GM18502 (cell line): Measurements from ENCODE around the gene PIM3.
"Not testable (repeated sequence)": the region's sequence is repeated elsewhere in the genome, so short reads cannot be mapped to it uniquely, and the experiment has no call there.

Experiments
- ATAC-seq: cut with Tn5 transposase; IDR thresholded peaks from one replicate; pipeline ENCODE4 v1.9.1; 2021; ENCODE audit warnings: mild to moderate bottlenecking; ENCODE audit not compliant: unreplicated experiment, poor library complexity

PIM3 gene

DNA sequence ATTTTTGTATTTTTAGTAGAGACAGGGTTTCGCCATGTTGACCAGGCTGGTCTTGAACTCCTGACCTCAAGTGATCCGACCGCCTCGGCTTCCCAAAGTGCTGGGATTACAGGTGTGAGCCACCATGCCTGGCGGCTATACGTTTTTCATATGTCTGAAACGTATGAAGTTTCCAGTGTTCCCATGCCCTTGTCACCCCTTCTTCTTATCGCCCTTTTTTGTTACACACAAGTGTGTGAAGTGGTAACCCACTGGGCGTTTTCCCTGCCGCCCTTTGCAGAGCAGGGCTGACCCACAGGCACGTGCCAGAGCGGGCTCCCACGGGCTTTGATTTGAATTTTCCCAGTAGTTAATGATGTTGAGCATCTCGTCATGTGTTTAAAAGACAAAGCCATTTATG is 17.0 kb downstream of the PIM3 start:
- ATAC-seq: no peak

DNA sequence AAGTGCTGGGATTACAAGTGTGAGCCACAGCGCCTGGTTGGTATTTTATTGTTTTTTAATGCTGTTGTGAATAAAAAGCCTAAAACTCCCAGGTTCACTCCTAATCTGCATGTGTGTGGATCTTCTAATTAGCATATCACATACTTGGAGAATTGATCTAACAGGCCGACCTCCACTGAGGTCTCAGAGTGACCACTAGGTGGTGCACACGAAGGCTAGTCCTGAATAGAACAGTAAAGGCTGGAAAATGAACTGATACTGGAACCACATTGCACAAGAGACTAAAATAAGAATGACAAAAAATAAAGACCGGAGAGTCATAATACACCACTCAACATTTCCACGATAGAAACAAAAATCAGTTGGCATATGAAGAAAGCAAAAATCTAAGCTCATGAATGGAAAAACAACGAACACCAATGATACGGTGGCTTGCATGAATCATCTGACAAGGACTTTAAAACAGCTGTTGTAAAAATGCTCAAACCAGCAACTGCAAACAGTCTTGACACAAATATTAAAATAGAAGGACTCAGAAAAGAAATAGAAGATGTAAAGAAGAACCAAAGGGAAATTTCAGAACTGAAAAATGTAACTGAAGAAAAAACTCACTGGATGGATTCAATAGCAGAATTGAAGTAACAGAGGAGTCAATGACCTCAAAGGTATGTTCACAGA is 19.2 kb downstream of the PIM3 start:
- no peak for ATAC-seq

GRCh38 chr22:49981799-49982198 is 21.2 kb downstream of the PIM3 start:
- ATAC-seq: not testable (repeated sequence)

DNA sequence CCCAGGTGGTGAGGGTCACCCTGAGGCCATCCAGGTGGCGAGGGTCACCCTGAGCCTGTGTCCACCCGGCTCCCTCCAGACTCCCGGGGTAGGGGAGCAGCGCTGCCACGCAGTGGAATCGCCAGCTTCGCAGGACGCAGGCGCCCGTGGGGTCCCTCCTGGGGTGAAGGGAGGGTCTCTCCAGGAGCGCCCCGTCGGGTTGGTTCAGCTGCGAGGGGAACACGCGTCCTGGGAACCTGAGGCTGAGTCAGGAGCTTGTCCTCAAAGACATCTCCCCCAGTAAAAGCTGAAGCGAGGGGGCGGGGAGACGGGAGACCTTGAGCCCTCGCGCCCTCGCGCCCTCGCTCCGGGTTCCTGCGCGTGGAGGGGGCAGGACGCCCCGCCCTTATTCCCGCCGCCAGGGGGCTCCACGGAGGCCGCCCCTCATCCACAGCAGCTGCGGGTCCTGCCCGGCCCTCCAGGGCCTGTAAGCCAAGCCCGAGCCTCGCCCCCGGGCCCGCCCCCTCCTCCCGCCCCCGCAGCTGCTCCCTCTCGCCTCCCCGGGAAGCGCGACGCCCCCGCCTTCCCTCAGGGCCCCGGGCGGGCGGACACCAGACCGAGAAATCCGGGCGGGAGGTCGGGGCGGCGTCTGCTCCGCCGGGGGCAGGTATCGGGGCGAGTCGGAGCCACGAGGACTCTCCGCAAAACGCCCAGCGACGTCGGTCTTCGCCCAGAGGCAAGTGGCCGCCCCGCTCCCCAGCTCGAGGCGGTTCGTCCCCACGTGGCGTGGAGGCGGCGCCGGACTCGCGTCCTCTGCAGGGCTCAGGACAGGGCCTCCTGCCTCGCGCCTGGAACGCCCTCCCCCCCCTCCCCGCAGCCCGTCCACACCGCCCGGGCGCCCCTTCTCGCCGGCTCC is 22.8 kb downstream of the PIM3 start:
- no peak for ATAC-seq

GRCh38 chr22:49986325-49986724 is 25.8 kb downstream of the PIM3 start:
- no peak for ATAC-seq

- ATAC-seq: not testable (repeated sequence)
Measured at GRCh38 chr22:49989826-49990225, 29.3 kb downstream of the PIM3 start.

- no peak for ATAC-seq
Measured at GRCh38 chr22:49991167-49991566, 30.6 kb downstream of the PIM3 start.

GRCh38 chr22:49991907-49992533 is 31.4 kb downstream of the PIM3 start:
- no peak for ATAC-seq

GRCh38 chr22:49992921-49993648 is 32.5 kb downstream of the PIM3 start:
- ATAC-seq: no peak

DNA sequence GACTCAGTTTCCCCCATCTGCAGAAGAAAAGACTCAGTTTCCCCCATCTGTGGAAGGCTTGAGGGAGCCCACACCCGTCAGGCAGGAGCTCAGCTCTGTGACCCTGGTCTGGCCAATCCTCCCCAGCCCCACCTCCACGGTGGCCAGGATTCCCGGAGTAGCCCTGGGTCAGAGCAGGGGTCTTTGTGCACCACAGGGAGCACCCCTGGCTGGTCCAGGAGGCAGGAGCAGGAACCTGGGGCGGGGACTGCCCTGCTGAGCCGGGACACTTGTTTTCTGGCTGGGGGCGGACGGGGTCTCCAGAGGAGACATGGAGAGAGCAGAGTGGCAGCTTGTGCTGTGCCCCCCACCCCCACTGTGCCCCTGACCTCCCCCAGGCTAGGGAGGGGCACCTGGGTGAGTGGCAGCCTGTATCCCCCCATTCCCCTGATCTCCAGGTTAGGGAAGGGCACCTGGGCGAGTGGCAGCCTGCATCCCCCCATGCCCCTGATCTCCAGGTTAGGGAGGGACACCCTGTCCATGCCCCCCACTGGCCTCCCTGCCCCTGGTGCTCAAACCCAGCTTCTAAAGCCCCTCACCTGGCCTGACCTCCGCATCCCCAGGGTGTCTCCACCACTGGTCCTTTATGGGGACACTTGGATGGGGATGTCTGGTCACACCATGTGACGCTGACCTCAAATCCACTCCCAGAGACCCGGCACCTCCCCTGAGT is 33.2 kb downstream of the PIM3 start:
- ATAC-seq: no peak

DNA sequence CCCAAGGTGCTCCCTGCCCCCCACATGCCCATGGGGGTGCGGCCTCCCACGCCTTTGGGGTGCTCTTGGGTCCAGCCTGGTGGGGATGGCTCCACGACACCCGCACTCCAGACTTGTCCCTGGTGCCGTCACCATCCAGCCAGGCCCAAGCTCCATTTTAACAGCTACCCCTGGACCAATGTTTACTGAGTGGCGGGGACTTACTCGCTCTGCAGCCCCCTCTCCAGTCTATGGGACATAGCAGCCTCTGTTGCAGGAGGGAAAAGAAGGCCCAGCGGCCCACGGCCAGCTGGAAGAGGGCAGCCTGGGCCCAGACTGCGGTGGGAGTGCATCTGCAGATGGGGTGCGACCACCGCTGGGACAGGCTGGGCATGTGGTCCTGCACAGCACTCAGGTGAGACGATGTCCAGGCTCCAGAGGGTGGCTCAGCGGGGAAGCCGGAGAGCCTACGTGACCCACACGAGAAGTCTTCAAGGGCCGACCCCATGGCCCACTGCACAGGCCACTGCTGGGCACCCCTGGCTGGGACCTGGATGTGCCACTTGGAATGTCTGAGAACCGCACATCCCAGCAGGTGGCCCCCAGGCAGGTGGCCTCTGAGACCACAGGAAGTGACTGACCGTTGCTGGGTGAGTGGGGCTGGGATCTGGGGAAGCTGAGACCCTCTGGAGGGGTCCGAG is 33.9 kb downstream of the PIM3 start:
- ATAC-seq: no peak

DNA sequence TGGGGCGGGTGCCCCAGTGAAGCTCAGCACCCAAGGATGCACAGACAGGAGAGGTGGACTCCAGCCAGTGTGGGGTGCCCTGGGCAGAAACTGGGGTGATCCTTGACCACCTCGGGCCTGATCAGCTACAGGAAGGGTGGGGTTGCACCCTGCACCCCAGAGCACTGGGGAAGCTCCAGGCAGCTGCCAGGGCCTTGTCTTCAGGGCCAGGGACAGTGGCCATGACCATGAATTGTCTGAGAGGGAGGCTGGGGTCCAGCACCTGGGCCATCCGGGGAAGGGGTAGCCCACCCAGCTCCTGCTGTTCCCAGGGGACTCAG is 34.4 kb downstream of the PIM3 start:
- ATAC-seq: no peak

- ATAC-seq: no peak
Measured at GRCh38 chr22:49995361-49996118, 35.0 kb downstream of the PIM3 start.

DNA sequence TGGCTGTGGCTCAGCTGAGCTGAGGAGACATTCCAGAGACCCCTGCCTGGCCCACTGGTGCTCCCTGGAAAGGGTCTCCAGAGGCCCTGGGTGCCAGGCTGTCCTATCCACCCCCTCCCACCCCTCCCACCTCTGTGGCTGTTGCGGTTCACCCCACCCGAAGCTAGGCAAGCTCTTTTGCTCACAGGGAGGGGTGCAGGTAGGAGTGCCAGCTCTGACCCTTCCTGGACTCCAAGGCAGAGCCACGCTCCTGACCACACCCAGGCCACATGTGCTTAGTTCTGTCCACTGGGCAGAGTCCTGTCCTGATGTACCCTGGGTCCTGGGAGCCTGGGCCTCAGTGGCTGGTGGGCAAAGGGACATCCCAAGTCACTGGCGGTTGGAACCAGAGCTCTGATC is 35.5 kb downstream of the PIM3 start:
- no peak for ATAC-seq

GRCh38 chr22:49996518-49997250 is 36.1 kb downstream of the PIM3 start:
- no peak for ATAC-seq

GRCh38 chr22:49997251-49997599 is 36.7 kb downstream of the PIM3 start:
- no peak for ATAC-seq

DNA sequence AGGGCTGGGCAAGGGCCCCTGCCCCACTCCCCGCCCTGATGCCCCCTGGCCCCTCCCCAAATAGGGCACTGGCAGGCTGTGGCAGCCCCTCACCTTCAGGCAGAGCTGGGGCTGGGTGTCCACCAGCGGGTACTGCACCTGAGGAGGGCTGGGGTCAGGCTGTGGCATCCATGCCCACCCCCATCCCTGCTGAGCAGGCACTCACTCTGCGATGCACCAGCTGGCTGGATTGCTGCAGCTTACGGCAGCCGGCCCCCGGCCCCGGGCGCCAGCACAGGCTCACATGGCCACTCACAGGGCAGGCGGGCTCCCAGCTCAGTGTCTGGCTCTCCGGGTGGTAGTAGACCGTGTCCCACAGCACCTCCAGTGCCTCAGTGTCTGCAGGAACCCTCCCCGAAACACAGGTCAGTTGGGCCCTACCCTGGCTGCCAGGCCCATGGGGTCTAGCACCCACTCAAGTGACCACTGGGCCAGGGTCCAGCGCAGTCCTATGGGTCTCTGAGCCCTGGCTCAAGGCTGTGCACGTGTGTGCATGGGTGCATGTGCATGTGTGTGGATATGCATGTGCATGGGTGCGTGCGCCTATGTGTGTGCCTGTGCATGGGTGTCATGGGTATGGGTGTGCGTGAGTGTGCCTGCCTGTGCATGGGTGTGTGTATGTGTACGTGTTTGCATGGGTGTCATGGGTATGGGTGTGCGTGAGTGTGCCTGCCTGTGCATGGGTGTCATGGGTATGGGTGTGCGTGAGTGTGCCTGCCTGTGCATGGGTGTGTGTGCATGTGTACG is 37.6 kb downstream of the PIM3 start:
- no peak for ATAC-seq

DNA sequence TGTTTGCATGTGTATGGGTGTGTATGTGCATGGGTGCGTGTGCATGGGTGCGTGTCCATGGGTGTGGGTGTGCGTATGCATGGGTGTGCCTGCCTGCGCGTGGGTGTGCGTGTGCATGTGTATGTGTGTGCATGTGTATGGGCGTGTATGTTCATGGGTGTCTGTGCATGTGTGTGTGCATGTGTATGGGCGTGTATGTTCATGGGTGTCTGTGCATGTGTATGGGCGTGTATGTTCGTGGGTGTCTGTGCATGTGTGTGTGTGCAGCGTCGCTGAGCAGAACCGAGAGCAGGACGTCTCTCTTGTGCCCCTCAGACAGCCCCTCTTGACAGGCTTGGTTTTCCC is 38.1 kb downstream of the PIM3 start:
- no peak for ATAC-seq
